ENCODE measurements around the gene MRPL4. TPM values are rescaled to one million over a fixed set of nuclear protein-coding genes. Genes with fewer than 3 reads are reported as not detected.
"Not testable (repeated sequence)": the region's sequence is repeated elsewhere in the genome, so short reads cannot be mapped to it uniquely, and the experiment has no call there.

The MRPL4 gene
- total RNA-seq, 1 experiment from 2014 or later: 112 TPM

GRCh38 chr19:10233946-10234345 lies 18.1 kb upstream of the MRPL4 start:
- TF ChIP-seq CDX4 (CRISPR knock-in tag; IDR thresholded peaks at IDR 0.05; ENCODE audit: borderline replicate concordance): no peak
- TF ChIP-seq CREM (CRISPR knock-in tag; IDR thresholded peaks at IDR 0.05): no peak
- TF ChIP-seq SP1 (CRISPR knock-in tag; conservative IDR thresholded peaks at IDR 0.05): no peak
- TF ChIP-seq MYBL2 (CRISPR knock-in tag; IDR thresholded peaks at IDR 0.05): no peak
- TF ChIP-seq MAX (CRISPR knock-in tag; IDR thresholded peaks at IDR 0.05): no peak
- TF ChIP-seq CBFB (CRISPR knock-in tag; IDR thresholded peaks at IDR 0.05; ENCODE audit: low read depth): no peak
- TF ChIP-seq NR3C1 (CRISPR knock-in tag; conservative IDR thresholded peaks at IDR 0.05; ENCODE audit: low read depth): no peak
- TF ChIP-seq KAT7 (CRISPR knock-in tag; IDR thresholded peaks at IDR 0.05; ENCODE audit: borderline replicate concordance): no peak
- no peak for TF ChIP-seq USF1 (CRISPR knock-in tag; IDR thresholded peaks at IDR 0.05)
- no peak for TF ChIP-seq E2F4 (CRISPR knock-in tag; IDR thresholded peaks at IDR 0.05; ENCODE audit: borderline replicate concordance, low read depth)
- TF ChIP-seq, protein P1, sequence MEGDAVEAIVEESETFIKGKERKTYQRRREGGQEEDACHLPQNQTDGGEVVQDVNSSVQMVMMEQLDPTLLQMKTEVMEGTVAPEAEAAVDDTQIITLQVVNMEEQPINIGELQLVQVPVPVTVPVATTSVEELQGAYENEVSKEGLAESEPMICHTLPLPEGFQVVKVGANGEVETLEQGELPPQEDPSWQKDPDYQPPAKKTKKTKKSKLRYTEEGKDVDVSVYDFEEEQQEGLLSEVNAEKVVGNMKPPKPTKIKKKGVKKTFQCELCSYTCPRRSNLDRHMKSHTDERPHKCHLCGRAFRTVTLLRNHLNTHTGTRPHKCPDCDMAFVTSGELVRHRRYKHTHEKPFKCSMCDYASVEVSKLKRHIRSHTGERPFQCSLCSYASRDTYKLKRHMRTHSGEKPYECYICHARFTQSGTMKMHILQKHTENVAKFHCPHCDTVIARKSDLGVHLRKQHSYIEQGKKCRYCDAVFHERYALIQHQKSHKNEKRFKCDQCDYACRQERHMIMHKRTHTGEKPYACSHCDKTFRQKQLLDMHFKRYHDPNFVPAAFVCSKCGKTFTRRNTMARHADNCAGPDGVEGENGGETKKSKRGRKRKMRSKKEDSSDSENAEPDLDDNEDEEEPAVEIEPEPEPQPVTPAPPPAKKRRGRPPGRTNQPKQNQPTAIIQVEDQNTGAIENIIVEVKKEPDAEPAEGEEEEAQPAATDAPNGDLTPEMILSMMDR (IDR thresholded peaks at IDR 0.05): no peak
- ChIA-PET POLR2A (no interaction called here), CTCF (no interaction called here)
- no peak overlapping the region for H3K27ac Mint-ChIP-seq
- ATAC-seq (no peak), DNase-seq (ENCODE audit: low spot score) (no peak)
- H3K36me3 Mint-ChIP-seq: no peaks in the 10 kb centered on the region
- no peak overlapping the region for H3K4me3 Mint-ChIP-seq
- H3K9me3 Mint-ChIP-seq: no peaks in the 10 kb centered on the region
- H3K4me1 Mint-ChIP-seq: peaks cover 11% of the 10 kb centered on the region
- no peaks in the 10 kb centered on the region; the same call in 1 of the 2 replicates for H3K27me3 Mint-ChIP-seq (ENCODE audit: low read depth)

DNA sequence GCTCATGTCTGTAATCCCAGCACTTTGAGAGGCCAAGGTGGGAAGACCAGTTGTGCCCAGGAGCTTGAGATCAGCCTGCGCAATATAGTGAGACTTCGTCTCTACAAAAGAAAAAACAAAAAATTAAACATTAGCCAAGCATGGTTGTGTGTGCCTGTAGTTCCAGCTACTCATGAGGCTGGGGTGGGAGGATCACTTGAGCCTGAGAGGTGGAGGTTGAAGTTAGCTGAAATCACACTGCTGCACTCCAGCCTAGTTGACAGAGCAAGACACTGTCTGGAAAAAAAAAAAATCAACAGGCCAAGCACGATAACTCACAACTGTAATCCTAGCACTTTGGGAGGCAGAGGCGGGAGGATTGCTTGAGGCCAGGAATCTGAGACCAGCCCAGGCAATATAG lies 17.0 kb upstream of the MRPL4 start:
- no peak for ATAC-seq
- ChIA-PET CTCF (interaction anchor here (0.7 to 2.9 kb wide), 3 partner anchors 15 to 43 kb away, joined by 3 to 11 read pairs (median 10); no protein-coding TSS in a partner anchor), POLR2A (no interaction called here)
- H3K4me3 Mint-ChIP-seq: no peak overlapping the region
- no peaks in the 10 kb centered on the region; the same call in 1 of the 2 replicates for H3K27me3 Mint-ChIP-seq (ENCODE audit: low read depth)
- no peak for TF ChIP-seq ZNF219 (CRISPR knock-in tag; IDR thresholded peaks at IDR 0.05; ENCODE audit: borderline replicate concordance)
- H3K27ac Mint-ChIP-seq: no peak overlapping the region
- peaks cover 6% of the 10 kb centered on the region for H3K4me1 Mint-ChIP-seq
- no peak for DNase-seq (ENCODE audit: low spot score)
- no peaks in the 10 kb centered on the region for H3K36me3 Mint-ChIP-seq
- no peaks in the 10 kb centered on the region for H3K9me3 Mint-ChIP-seq

DNA sequence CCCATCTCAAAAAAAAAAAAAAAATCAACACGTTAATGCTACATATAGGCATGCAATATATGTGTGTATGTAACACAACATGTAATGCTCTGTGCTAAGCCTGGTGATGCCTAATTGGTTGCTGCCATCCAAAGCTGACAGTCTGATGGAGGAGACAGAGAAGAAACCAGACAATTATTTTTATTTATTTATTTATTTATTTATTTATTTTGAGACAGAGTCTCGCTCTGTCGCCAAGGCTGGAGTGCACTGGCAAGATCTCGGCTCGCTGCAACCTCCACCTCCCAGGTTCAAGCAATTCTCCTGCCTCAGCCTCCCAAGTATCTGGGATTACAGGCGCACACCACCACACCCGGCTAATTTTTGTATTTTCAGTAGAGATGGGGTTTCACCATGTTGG lies 16.6 kb upstream of the MRPL4 start:
- H3K4me1 Mint-ChIP-seq; H3K36me3 Mint-ChIP-seq; H3K9me3 Mint-ChIP-seq; DNase-seq (ENCODE audit: low spot score); H3K4me3 Mint-ChIP-seq; H3K27ac Mint-ChIP-seq; POLR2A ChIA-PET; H3K27me3 Mint-ChIP-seq (ENCODE audit: low read depth); ATAC-seq: not testable (repeated sequence)
- CTCF ChIA-PET: interaction anchor here (1.1 to 2.9 kb wide), 4 partner anchors 8 to 23 kb away, joined by 4 to 11 read pairs (median 9); no protein-coding TSS in a partner anchor

DNA sequence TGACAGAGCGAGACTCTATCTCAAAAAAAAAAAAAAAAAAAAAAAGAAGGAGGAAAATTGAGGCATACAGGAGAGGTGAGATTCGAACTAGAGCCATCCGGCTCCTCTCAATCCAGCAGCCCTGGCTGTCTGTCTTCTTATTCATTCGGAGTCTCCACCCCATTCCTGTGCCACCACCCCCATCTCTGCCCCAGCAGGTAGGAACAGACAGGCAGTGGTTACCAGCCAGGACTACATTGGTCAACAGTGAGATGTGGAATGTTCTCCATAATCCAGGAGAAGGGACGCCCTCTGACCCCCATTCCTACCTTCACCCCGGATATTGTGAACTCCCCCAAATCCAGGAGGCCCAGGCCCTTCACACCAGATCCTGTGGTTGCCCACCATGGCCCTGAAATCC lies 14.3 kb upstream of the MRPL4 start:
- Mint-ChIP-seq H3K27me3 (ENCODE audit: low read depth) (no peaks in the 10 kb centered on the region), H3K36me3 (no peaks in the 10 kb centered on the region), H3K9me3 (no peaks in the 10 kb centered on the region), H3K4me3 (no peak overlapping the region), H3K27ac (no peak overlapping the region), H3K4me1 (peaks cover 6% of the 10 kb centered on the region)
- CTCF ChIA-PET: interaction anchor here (0.7 to 1.5 kb wide), 3 partner anchors 12 to 90 kb away, joined by 3 to 5 read pairs (median 4); no protein-coding TSS in a partner anchor
- no peak for DNase-seq (ENCODE audit: low spot score)
- POLR2A ChIA-PET: no interaction called here
- ATAC-seq: no peak
- TF ChIP-seq ZNF425 (CRISPR knock-in tag; conservative IDR thresholded peaks at IDR 0.05): no peak
- TF ChIP-seq TCF7 (CRISPR knock-in tag; IDR thresholded peaks at IDR 0.05; ENCODE audit: low read depth): no peak
- TF ChIP-seq RELA (CRISPR knock-in tag; IDR thresholded peaks at IDR 0.05; ENCODE audit: borderline replicate concordance): no peak
- TF ChIP-seq ZMAT4 (CRISPR knock-in tag; IDR thresholded peaks at IDR 0.05): no peak
- TF ChIP-seq NFE2L1 (CRISPR knock-in tag; IDR thresholded peaks at IDR 0.05): no peak

All from WTC11 (cell line).